Measurements from ENCODE around the gene PCDHA9. TPM values are rescaled to one million over a fixed set of nuclear protein-coding genes. Genes with fewer than 3 reads are reported as not detected.
"Not testable (repeated sequence)": the region's sequence is repeated elsewhere in the genome, so short reads cannot be mapped to it uniquely, and the experiment has no call there.

Gene PCDHA9, protein sequence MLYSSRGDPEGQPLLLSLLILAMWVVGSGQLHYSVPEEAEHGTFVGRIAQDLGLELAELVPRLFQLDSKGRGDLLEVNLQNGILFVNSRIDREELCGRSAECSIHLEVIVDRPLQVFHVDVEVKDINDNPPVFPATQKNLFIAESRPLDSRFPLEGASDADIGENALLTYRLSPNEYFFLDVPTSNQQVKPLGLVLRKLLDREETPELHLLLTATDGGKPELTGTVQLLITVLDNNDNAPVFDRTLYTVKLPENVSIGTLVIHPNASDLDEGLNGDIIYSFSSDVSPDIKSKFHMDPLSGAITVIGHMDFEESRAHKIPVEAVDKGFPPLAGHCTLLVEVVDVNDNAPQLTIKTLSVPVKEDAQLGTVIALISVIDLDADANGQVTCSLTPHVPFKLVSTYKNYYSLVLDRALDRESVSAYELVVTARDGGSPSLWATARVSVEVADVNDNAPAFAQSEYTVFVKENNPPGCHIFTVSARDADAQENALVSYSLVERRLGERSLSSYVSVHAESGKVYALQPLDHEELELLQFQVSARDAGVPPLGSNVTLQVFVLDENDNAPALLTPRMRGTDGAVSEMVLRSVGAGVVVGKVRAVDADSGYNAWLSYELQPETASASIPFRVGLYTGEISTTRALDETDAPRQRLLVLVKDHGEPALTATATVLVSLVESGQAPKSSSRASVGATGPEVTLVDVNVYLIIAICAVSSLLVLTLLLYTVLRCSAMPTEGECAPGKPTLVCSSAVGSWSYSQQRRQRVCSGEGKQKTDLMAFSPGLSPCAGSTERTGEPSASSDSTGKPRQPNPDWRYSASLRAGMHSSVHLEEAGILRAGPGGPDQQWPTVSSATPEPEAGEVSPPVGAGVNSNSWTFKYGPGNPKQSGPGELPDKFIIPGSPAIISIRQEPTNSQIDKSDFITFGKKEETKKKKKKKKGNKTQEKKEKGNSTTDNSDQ
- under 1 TPM in 3 of 4 donors, not detected in 1; 0.13 to 0.47 (median 0.23) TPM for total RNA-seq

DNA sequence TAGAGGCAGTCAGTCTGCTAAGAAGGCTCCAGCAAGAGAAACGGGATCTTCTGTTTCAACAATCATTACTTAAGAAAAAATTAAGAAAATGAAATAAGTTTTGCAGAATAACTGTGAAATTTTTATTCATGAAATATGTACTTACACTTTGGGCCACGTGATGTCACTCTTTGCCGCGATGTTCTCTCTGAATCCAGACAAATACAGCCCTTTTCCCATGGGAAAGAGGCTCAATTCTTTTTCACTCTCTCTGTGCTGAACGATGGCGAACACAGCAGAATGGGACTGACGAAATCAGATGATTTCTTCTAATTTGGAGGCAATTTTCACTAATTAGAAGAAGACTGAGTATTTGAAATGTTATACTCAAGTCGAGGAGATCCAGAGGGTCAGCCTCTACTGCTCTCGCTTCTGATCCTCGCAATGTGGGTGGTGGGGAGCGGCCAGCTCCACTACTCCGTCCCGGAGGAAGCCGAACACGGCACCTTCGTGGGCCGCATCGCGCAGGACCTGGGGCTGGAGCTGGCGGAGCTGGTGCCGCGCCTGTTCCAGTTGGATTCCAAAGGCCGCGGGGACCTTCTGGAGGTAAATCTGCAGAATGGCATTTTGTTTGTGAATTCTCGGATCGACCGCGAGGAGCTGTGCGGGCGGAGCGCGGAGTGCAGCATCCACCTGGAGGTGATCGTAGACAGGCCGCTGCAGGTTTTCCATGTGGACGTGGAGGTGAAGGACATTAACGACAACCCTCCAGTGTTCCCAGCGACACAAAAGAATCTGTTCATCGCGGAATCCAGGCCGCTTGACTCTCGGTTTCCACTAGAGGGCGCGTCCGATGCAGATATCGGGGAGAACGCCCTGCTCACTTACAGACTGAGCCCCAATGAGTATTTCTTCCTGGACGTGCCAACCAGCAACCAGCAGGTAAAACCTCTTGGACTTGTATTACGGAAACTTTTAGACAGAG, at the start of gene PCDHA9:
PCDHA9 (plus strand) TSS at position 244 of the 964 bp plus-strand sequence; CDS start at position 358, 114 bp downstream.
- not testable (repeated sequence) for H3K4me1 ChIP-seq, ATAC-seq, H3K36me3 ChIP-seq, H3K27ac ChIP-seq, H3K4me3 ChIP-seq
- peaks cover 76% of the 10 kb centered on the region for H3K27me3 ChIP-seq
- H3K9me3 ChIP-seq = peaks cover 0 to 59% (median 0%) of the 10 kb centered on the region in 3 donors
- 15 to 24% methylated on average over 5 to 19 of the region's 48 CpGs for WGBS, 2 donors (ENCODE audit: low coverage in 1 of 2)

DNA sequence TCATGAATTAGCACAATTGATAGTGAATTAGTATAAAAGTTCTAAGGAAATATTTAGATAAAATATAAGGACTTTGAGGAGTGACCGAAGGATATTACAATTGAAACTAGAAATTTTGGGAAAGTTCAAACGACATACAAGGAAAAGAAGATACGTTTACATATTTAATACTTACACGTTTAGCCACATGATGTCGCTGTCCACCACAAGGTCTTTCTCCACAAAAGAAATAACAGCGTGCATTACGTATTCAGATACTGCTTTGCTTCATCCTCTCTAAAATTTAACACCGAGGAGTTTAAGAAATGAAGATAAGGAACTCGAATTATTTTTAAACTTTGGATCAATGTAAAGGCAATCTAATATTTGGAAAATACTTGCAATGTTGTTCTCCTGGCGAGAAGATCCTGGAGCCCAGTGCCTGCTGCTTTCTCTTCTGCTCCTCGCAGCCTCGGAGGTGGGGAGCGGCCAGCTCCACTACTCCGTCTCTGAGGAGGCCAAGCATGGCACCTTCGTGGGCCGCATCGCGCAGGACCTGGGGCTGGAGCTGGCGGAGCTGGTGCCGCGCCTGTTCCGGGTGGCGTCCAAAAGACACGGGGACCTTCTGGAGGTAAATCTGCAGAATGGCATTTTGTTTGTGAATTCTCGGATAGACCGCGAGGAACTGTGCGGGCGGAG, 47.2 kb upstream of the PCDHA9 start, which contains the start of gene PCDHA3:
PCDHA3 (plus strand) TSS at position 242 of the 678 bp plus-strand sequence.
- H3K27me3 ChIP-seq = peaks cover 52% of the 10 kb centered on the region
- no peaks in the 10 kb centered on the region for H3K4me1 ChIP-seq
- no peaks in the 10 kb centered on the region for H3K36me3 ChIP-seq
- WGBS, 2 donors (ENCODE audit: low coverage in 1 of 2) = 16 to 18% methylated on average over 9 to 14 of the region's 29 CpGs
- peaks cover 0 to 53% (median 3%) of the 10 kb centered on the region in 3 donors for H3K9me3 ChIP-seq
- no peak for ATAC-seq
- H3K4me3 ChIP-seq = peak within 1 kb of the TSS; percentile 1 to 42
- TF ChIP-seq, protein P1, sequence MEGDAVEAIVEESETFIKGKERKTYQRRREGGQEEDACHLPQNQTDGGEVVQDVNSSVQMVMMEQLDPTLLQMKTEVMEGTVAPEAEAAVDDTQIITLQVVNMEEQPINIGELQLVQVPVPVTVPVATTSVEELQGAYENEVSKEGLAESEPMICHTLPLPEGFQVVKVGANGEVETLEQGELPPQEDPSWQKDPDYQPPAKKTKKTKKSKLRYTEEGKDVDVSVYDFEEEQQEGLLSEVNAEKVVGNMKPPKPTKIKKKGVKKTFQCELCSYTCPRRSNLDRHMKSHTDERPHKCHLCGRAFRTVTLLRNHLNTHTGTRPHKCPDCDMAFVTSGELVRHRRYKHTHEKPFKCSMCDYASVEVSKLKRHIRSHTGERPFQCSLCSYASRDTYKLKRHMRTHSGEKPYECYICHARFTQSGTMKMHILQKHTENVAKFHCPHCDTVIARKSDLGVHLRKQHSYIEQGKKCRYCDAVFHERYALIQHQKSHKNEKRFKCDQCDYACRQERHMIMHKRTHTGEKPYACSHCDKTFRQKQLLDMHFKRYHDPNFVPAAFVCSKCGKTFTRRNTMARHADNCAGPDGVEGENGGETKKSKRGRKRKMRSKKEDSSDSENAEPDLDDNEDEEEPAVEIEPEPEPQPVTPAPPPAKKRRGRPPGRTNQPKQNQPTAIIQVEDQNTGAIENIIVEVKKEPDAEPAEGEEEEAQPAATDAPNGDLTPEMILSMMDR (IDR thresholded peaks at IDR 0.05) = peak in 2 of 4 experiments; percentile 20 to 47
- TF ChIP-seq POLR2AphosphoS5 (IDR thresholded peaks at IDR 0.05) = no peak
- peak within 1 kb of the TSS in 1 of 4 donors; percentile 55 for H3K27ac ChIP-seq

DNA sequence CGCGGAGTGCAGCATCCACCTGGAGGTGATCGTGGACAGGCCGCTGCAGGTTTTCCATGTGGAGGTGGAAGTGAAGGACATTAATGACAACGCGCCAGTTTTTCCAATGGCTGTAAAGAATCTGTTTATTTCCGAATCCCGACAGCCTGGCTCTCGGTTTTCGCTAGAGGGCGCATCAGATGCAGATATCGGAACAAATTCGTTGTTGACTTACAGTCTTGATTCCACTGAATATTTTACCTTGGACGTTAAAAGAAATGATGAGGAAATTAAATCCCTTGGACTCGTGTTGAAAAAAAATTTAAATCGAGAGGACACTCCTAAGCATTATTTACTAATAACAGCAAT, 46.7 kb upstream of the PCDHA9 start:
- Histone ChIP-seq H3K9me3 (peaks cover 0 to 53% (median 3%) of the 10 kb centered on the region in 3 donors), H3K4me3 (peak overlapping the region; percentile 1 to 42), H3K36me3 (no peaks in the 10 kb centered on the region), H3K27me3 (peaks cover 52% of the 10 kb centered on the region), H3K27ac (peak overlapping the region in 1 of 4 donors; percentile 55), H3K4me1 (no peaks in the 10 kb centered on the region)
- no peak for TF ChIP-seq POLR2AphosphoS5 (IDR thresholded peaks at IDR 0.05)
- TF ChIP-seq EP300 (IDR thresholded peaks at IDR 0.05) = no peak
- TF ChIP-seq, protein P1 (IDR thresholded peaks at IDR 0.05) = peak in 1 of 4 experiments; percentile 46
- TF ChIP-seq POLR2A (IDR thresholded peaks at IDR 0.05) = no peak
- ATAC-seq = no peak
- WGBS, 2 donors (ENCODE audit: low coverage in 1 of 2) = 0 to 9% methylated on average over 1 to 10 of the region's 16 CpGs

DNA sequence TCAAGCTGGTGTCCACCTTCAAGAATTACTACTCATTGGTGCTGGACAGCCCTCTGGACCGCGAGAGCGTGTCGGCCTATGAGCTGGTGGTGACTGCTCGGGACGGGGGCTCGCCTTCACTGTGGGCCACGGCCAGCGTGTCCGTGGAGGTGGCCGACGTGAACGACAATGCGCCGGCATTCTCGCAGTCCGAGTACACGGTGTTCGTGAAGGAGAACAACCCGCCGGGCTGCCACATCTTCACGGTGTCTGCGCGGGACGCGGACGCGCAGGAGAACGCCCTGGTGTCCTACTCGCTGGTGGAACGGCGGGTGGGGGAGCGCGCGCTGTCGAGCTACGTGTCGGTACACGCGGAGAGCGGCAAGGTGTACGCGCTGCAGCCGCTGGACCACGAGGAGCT, 45.8 kb upstream of the PCDHA9 start:
- Histone ChIP-seq H3K27me3 (peaks cover 53% of the 10 kb centered on the region), H3K9me3 (peaks cover 0 to 54% (median 3%) of the 10 kb centered on the region in 3 donors)
- WGBS, 2 donors (ENCODE audit: low coverage in 1 of 2) = 60% methylated on average over 2 of the region's 45 CpGs; no CpG with 5 or more reads in 1 of the 2 donors
- not testable (repeated sequence) for H3K36me3 ChIP-seq, H3K27ac ChIP-seq, H3K4me3 ChIP-seq, ATAC-seq, H3K4me1 ChIP-seq

DNA sequence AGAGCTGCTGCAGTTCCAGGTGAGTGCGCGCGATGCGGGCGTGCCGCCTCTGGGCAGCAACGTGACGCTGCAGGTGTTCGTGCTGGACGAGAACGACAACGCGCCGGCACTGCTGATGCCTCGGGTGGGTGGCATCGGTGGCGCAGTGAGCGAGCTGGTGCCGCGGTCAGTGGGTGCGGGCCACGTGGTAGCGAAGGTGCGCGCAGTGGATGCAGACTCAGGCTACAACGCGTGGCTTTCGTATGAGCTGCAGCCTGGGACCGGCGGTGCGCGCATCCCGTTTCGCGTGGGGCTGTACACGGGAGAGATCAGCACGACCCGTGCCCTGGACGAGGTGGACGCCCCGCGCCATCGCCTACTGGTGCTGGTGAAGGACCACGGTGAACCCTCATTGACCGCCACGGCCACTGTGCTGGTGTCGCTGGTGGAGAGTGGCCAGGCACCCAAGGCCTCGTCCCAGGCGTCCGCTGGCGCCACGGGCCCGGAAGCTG, 45.4 kb upstream of the PCDHA9 start:
- Histone ChIP-seq H3K27ac (no peak overlapping the region), H3K27me3 (peaks cover 58% of the 10 kb centered on the region), H3K4me1 (no peaks in the 10 kb centered on the region), H3K4me3 (no peak overlapping the region), H3K36me3 (no peaks in the 10 kb centered on the region), H3K9me3 (peaks cover 0 to 55% (median 3%) of the 10 kb centered on the region in 3 donors)
- TF ChIP-seq, protein P1 (IDR thresholded peaks at IDR 0.05) = no peak
- TF ChIP-seq POLR2A (IDR thresholded peaks at IDR 0.05) = no peak
- no peak for ATAC-seq
- WGBS, 2 donors (ENCODE audit: low coverage in 1 of 2) = no CpG with 5 or more reads among the region's 53 CpGs

All from gastroesophageal sphincter (tissue), 4 donors.